GF-D8 (cell line): ENCODE results near the gene SMARCA5.

Experiments
- DNase-seq: peaks from one replicate; lab custom pipeline; 2025; lab: John Stamatoyannopoulos, UW

SMARCA5 gene

DNA sequence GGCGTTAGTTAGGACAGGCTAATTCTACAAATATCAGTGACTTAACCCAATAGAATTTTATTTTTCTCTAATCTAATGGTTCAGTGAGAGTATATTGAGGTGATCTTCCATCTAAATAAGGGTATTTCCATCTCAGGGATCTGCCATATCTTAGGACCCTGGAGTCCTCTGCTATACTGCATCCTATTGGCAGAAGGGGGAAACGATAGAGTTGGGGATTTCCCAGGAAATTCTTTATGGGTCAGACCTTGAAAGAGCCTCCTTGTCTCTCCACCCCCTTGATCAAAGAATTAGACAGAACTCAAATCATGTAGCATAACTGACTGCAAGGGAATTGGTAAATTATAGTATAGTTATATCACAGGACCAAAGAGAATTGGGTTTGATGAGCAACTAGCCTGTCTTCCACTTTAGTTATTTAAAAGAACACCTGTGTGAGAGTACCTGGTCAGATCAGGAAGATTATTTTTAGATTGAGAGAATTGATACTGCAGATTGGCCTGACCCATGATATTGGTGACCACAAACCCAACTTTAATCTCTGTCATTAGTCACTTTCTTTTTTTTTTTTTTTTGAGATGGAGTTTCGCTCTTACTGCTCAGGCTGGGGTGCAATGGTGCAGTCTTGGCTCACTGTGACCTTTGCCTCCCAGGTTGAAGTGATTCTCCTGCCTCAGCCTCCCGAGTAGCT lies 25.6 kb downstream of the SMARCA5 start:
- DNase-seq = no peak

DNA sequence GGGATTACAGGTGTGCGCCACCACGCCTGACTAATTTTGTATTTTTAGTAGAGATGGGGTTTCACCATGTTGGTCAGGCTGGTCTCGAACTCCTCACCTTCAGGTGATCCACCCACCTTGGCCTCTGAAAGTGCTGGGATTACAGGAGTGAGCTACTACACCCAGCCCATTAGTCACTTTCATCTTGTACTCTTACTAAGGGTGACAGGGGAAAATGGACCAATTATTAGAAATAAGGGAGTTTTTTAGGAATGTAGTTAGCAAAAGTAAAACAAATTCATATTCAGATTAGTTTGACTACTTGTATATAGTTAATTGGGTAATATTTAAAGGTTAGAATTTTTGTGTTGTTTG lies 26.1 kb downstream of the SMARCA5 start:
- no peak for DNase-seq

DNA sequence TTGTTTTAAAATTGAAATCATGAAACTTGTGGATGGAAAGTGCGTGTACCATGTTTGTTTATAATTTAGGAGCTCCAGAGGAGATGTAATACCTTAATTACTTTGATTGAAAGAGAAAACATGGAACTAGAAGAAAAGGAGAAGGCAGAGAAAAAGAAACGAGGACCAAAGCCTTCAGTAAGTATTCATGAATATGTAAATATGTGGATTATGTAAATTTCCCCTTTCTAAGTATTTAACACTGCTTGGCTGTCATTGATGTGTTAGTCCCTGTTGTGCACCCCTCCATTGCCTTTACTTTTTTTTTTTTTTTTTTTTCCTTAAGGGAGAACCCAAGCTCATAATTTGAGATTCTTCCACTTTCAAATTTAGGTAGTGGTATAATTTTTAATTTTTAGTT lies 36.4 kb downstream of the SMARCA5 start:
- DNase-seq = no peak

DNA sequence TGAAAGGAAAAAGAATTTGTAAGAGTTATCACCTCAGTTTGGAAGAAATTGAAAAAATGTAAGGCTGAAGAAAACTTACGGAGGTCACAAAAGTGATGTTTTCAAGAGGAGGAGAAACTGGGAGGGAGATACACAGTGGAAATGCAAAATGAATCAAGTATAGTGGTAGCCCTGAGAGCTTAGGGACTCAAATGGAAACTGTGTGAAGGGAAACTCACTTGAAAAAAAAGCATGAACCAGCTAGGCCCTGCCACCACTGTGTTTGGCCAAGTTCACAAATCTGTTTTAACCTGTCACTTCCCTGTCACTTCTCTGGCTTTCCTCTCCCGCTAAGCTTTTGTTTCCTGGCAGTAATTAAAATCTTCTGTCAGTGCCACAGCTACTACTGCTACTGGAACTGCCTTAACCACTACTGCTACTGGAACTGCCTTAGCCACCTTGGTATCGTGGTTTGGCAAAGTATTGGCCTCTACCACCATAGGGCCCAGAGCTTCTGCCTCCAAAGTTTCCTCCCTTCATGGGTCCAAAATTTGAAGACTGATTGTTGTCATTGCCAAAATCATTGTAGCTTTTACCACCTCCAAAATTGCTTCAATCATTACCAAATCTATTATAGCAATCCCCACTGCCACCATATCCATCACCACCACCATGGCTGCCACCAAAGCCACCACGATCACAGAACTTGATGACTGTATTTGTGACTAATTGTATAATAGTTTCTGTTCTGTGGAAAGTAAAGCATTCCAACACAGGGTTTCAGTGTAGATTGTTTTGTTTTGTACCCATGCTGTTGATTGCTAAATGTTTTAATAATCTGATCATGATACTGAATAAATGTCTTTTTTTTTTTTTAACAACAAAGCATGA lies 41.5 kb downstream of the SMARCA5 start:
- DNase-seq = no peak

DNA sequence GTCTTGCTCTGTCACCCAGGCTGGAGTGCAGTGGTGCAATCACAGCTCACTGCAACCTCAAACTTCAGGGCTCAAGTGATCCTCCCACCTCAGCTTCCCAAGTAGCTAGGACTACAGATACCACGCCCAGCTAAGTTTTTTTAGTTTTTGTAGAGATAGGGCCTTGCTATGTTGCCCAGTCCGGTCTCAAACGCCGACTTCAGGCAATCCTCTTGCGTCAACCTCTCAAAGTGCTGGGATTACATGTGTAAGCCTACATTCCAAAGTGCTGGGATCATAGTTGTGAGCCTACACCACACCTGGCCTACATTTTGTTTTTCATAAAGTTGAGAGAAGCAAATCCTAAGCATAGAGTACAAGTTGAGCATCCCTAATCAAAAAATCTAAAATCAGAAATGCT lies 42.2 kb downstream of the SMARCA5 start:
- DNase-seq = no peak

DNA sequence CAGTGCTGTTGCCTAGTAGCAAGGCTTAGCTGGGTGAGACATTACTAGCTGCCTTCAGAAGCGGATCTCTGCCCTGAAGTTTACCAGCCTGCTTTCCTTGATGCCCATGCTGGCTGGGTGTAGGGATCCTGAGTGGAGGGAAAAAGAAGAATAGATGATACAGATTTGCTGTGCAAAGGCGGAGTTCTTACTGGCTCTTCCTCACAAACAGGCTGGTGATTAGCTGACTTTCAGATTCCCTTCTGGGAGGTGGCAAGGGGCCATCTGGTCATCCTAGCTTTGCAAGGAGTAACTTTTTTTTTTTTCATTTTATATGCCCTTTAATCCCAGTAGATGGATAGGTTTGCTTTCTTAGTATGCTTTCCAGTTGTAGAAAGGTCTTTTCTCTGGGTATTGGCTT lies 44.8 kb downstream of the SMARCA5 start:
- DNase-seq = no peak

DNA sequence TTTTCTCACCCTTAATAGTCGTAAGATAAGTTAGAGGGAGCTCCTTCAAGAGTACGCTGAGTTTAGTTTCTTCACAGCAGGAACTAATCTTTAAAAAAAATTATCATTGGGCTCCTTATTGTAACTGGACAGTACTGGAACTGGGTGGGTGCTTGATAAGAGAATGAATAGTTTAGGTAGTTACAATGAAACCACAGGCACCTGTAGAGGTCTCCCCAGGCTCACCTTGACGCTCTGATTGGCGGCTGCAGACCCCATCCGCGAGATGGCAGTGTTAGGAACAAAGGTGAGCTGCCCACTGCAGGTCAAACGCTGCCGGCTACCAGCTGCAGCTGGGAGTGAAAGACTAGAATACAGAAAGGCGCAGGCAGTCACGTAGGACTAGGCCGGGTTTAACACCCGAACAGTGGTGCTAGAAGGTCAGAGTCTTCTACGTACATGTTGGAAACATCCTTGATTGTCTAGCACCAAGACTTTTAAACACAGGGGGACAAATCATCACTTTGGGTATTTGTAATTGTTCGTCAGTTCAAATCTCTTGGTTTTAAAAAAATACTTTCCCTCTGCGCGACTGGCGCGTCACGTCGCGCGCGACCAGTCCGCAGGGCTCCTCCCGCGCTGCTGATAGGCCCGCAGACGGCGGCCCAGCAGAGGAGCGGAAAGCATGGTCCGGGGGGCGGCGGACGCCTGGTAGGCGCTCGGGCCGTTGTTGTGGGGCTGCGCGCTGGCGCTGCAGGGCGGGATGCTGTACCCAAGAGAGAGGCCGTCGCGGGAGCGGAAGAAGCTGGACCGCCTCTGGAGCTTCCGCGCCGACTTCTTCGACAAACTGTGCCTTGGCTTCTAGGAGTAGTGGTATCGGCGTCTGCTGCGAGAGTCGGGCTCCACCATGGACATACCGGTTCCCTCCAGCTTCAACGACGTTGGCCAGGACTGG lies 45.6 kb downstream of the SMARCA5 start:
- DNase-seq = peak; percentile 12

DNA sequence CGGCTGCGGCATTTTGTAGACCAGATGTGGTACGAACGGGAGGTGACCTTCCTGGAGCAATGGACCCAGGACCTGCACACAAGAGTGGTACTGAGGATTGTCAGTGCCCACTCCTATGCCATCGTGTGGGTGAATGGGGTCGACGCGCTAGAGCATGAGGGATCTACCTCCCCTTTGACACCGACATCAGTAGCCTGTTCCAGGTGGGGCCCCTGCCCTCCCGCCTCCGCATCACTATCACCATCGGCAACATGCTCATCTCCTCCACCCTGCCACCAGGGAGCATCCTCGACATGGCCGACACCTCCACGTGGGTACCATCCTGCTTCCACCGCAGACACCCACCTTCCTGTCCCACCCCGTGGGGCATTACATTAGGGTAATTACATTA lies 46.2 kb downstream of the SMARCA5 start:
- no peak for DNase-seq

DNA sequence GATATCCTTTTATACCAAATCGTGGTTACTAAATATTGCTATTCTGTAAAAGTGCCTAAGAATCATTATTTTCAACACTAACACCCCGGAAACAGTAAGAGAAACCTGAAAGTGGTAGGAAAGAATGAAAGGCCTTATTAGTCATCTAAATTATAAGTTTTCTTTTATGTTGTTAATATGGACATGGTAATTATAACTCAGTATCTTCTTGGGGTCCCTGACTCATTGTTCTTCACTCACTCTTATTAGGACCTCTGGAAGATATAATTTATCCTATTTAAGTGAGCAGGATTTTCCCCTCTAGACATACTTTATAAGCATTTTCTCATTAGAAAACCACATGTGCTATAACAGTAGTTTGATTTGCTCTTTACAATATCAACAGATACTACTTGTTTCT lies 51.0 kb downstream of the SMARCA5 start:
- DNase-seq = no peak

DNA sequence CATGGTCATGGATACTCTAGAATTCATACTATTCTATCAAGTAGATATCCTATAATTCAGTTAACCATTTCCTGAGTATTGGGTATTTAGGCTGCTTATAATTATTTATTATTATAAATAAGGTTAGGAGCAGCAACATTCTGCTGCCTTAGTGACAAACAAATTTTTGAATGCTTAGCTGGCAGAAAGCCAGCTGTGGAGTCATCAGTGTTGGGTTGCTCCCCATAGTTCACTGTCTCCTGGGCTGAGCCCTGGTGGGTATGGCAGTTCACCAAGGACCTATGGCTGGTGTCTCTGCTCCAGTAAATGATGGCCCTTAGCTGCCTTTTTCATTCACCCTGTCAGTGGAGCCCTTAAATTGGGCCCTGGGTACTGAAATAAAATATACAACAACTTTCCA lies 61.8 kb downstream of the SMARCA5 start:
- DNase-seq = no peak

DNA sequence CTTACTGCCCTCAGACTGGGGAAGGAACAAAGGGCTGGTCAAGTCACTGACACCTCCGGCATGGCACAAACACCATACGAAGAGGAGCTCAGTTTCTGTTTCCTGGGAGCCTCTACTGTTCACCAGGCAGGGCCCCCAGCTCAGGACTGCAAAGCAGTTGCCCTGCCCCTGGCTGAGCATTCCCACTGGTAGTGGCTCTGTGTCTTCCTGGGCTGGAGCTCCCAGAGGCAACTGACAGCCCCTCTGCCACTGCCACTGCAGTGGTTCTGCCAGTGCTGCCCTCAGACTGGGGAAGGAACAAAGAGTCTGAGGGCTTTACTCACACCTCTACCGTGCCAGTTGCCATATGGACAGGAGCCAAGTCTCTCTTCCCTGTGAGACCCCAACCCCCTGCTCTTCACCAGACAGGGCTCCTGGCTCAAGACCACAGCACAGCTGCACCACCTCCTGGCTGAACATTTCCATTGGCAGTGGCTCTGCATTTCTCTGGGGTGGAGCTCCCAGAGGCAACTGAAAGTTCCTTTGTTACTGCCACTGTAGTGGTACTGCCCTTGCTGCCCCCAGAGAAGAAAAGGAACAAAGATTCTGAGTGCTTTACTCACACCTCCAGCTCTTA lies 67.9 kb downstream of the SMARCA5 start:
- no peak for DNase-seq

DNA sequence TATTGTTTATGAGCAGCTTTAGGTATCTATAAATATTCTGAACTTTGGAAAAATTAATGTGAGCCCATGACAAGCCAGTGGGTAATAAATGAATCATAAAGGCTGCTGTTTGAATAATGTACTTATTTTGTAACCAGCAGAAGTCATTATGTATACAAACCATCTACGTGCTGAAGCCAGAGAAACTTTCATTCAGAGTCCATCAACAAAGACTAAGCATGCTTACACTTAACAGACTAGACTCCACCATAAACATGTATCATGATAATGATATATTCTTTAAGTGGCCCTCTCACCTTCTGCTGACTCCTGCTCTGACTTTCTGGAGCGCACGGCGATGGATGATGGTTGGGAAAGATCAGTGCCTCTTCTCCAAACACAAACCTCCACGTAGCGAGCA lies 72.0 kb downstream of the SMARCA5 start:
- DNase-seq = no peak

DNA sequence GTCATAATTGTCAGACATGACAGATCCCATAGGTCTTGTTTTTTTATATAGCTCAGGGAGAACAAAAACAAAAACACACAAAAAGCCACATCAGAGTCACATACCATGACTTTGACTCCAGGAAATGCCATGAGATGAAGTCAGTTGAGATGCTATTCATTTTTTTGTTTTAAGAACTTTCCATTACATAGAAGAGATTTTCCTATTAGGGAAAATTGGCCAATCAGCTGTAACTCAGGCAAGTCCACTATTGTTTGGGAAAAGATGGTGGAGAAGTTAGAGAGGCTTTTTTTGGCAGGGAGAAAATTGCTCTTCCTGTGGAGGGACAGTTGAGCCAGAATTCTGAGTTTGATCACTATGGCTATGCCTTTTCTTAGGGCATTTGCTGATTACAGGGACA lies 72.6 kb downstream of the SMARCA5 start:
- DNase-seq = no peak

DNA sequence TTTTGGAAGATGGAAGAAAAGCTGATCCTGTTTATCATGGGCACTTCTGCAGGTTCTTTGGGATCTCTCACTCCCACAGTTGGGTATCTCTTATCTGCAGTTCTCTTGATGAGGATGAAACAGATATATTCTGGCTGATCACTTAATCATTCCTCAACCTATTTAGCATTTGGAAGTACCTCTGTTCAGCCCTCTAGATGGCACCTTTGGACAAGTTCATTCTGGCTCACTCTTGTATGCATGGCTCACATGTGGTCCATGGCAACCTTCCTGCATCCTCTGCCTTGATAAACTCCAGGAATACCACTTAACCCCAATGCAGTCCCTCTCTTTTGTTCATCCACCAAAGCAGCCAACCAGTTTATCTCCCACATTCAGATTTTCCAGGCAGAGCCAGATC lies 74.2 kb downstream of the SMARCA5 start:
- DNase-seq = no peak

DNA sequence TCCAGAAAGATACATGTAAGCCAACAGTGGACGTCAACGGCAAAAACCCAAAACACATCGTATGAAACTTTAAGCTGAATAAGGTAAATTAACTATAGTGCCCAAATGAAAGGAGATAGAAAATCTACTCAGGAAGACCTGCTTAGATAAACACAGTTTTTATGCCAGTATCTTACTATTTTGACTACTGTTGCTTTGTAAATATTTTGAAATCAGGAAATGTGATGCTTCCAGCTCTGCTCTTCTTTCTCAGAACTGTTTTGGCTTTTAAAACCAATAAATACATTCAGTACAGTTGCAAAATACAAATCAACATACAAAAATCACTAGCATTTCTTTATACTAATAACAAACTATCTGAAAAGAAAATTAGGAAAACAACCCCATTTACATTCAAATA lies 83.8 kb downstream of the SMARCA5 start:
- DNase-seq = no peak

DNA sequence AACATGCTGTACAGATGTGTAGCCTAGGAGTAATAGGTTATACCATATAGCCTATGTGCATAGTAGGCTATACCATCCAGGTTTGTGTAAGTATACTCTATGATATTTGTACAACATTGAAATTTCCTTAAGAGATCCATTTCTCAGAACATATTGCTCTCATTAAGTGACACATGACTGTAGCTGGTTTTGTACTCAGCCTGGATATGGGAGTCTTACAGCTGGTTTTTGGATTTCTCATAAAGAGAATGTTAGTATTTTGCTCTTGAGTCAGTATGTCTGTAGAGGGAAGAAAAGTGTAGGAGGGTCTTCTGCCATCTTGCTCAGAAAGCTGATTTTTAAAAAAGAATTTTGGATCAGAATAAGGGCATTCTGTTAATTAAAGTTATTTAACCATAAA lies 85.3 kb downstream of the SMARCA5 start:
- DNase-seq = no peak

DNA sequence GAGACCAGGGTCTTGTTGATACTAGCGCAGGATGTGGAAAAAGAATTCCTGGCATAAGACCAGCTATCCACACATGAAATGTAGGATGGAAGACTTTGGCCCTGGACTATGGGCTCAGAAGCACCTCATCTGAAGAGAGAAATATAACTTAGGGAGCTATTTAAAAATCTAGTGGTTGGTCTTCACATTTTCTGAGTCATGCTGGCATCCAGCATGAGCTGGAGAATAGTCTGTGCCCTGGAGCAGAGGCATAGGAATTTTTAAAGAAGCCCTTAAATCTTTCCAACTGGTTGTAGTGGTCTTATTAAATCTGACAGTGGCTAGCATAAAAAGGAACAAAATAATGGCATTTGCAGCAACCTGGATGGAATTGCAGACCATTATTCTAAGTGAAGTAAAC lies 86.3 kb downstream of the SMARCA5 start:
- DNase-seq = no peak

DNA sequence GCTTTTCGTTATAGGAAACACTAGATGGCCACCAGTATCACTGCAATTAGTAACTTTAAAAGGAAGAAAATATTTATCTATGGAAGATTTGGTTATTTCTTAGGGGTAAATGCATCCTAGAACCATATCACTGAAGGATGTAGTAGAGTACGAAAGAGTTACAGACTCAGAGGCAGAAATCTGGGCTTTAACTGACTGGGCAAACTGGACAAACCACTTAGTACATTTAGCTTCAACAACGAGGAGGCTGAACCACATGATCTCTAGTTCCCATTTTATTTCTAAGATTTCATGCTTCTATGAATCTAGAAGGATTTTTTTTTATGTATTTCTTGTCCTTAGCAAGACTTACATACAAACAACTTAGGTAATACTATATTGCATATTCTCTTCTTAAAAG lies 93.0 kb downstream of the SMARCA5 start:
- no peak for DNase-seq
